ENCODE measurements around the gene HOXB2. TPM values are rescaled to one million over a fixed set of nuclear protein-coding genes. Genes with fewer than 3 reads are reported as not detected.
A peak's percentile ranks its signal among the peaks of the same experiment; 100 is the strongest.

Gene HOXB2
- total and polyA plus RNA-seq, 2 donors: 3.0 to 11.1 TPM

DNA sequence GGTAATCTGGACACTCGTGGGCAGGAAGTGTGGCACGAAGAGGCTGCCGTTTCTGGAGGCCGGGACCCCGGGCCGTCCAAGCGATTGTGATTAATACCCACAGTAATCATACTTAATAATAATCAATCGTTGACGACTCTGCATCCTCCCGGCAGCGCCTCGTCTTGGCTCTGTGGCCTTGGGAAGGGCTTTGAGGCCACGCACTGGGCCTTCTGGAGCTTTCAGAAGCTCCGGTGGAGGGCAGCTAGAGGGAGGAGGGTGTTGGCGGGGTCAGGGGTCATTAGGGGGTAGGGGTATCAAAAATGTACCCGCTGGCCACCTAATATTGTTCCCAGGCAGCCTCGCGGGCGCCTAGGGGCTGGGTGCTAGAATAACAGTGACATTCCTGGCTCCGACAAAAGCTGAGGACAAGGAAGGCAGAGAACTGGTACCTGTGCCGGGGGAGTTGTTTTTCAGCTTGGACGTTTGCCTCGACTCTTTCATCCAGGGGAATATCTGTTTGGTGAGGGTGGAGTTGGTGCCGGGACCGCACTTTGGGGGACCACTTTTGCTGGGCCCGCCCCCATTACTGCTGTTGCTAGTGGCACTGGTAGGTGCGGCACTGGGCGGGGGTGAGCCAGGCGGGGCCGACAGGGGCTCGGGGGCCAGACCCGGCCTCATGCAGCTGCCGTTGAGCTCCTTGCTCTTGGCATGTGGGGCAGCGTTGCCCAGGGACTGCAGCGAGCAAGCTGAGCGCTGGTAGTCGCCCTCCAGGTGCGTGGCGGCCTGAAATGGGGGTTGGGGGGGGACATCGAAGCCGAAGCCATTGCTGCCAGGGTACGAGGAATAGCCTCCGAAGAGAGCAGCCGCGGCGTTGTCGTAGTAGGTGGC lies 6.9 kb upstream of the HOXB2 start:
- peaks cover 0 to 4% of the 10 kb centered on the region in 2 donors for H3K36me3 ChIP-seq (ENCODE audit: control insufficient read depth in 2 of 2, insufficient read depth in 2 of 2, low read length in 1 of 2)
- H3K4me3 ChIP-seq (ENCODE audit: low read length in 2 of 2): no peak overlapping the region
- no peak for DNase-seq (ENCODE audit: low read depth in 6 of 9, low spot score in 9 of 9)
- H3K27me3 ChIP-seq (ENCODE audit: control insufficient read depth in 2 of 2, insufficient read depth in 1 of 2, low read length in 1 of 2): peaks cover 14 to 44% of the 10 kb centered on the region in 2 donors
- no peaks in the 10 kb centered on the region for H3K9me3 ChIP-seq (ENCODE audit: control insufficient read depth in 2 of 2, insufficient read depth in 1 of 2, low read length in 1 of 2)
- H3K4me1 ChIP-seq (ENCODE audit: control insufficient read depth in 2 of 2, insufficient read depth in 2 of 2, low read length in 2 of 2): peaks cover 3 to 30% of the 10 kb centered on the region in 2 donors
- no peak overlapping the region for H3K27ac ChIP-seq (ENCODE audit: low read depth in 1 of 2, low read length in 1 of 2)
- 94% methylated on average over 47 of the region's 47 CpGs for WGBS

DNA sequence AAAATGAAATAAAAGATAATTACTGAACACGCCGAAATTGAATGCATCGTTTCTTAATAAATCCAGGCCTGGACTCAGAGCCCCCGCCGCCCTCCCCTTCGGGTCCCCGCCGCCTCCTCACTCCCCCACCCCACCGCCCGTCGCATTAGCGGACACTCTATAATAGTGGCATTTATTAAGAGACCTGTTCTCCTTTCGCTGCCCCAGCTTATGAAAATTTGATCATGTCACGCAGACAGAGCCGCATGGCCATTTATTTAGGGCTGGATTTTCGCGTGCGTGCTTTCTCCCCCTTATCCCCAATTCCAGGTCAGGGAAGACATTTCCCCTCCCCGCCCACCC lies 6.3 kb upstream of the HOXB2 start:
- no peak overlapping the region for H3K27ac ChIP-seq (ENCODE audit: low read depth in 1 of 2, low read length in 1 of 2)
- H3K9me3 ChIP-seq (ENCODE audit: control insufficient read depth in 2 of 2, insufficient read depth in 1 of 2, low read length in 1 of 2): no peaks in the 10 kb centered on the region
- H3K36me3 ChIP-seq (ENCODE audit: control insufficient read depth in 2 of 2, insufficient read depth in 2 of 2, low read length in 1 of 2): peaks cover 0 to 4% of the 10 kb centered on the region in 2 donors
- H3K4me1 ChIP-seq (ENCODE audit: control insufficient read depth in 2 of 2, insufficient read depth in 2 of 2, low read length in 2 of 2): peaks cover 5 to 36% of the 10 kb centered on the region in 2 donors
- H3K4me3 ChIP-seq (ENCODE audit: low read length in 2 of 2): no peak overlapping the region
- 96% methylated on average over 19 of the region's 19 CpGs for WGBS
- no peak for DNase-seq (ENCODE audit: low read depth in 6 of 9, low spot score in 9 of 9)
- H3K27me3 ChIP-seq (ENCODE audit: control insufficient read depth in 2 of 2, insufficient read depth in 1 of 2, low read length in 1 of 2): peaks cover 12 to 44% of the 10 kb centered on the region in 2 donors

DNA sequence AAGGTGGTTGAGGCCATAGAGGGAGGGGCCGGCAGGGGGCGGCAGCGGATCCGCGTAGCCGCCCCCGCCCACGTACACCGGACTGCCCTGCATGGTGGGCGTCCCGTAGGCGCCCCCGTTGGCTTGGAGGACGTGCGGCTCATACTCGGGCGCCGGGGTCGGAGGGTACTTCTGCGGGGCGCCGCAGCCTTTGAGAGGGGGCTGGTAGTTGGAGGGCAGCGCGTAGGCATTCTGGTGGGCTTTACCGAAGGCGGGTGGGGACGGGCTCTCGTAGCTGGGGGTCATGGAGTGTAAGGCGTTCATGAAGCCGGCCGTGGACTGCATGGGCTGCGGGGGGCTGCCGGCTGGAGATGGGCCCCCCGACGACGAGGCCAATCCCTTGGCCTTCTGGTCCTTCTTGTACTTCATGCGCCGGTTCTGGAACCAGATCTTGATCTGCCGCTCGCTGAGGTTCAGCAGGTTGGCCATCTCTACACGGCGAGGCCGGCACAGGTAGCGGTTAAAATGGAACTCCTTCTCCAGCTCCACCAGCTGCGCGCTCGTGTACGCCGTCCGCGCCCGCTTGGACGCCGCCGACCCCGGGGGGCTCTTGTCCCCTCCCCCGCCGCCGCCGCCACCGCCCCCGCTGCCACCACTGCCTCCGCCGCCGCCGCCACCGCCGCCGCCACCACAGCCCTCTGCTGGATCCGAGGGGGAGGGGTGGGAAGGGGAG lies 5.7 kb upstream of the HOXB2 start:
- no peak overlapping the region for H3K27ac ChIP-seq (ENCODE audit: low read depth in 1 of 2, low read length in 1 of 2)

DNA sequence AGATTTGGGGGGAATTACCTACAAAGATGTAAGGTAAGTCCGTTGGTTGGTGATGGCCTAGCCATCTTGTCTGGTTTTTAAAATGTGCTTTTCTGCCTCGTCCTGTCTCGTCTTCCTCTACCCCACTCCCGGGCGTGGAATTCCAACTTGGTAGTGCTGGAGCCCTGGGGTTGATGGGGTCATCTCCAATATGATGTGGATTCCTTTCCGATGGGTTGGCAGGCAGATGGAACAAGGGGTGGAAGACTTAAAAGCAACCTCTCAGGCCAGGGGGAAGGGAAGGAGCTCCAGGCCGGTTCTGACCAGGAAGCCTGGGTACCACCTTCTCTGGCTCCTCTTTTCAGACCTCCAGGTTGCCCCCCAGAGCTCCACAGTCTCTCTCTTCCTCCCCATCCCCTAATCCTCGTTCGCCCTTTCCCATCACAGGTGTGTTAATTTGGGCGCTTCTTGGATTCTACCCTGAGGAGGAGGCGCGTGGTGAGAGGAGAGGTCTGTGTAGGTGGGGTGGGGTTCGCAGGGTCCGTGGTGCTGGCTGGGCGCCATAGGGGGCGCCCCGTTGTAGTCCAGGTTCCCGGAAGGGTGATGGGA lies 5.1 kb upstream of the HOXB2 start:
- WGBS: 96% methylated on average over 18 of the region's 18 CpGs
- Histone ChIP-seq H3K27ac (ENCODE audit: low read depth in 1 of 2, low read length in 1 of 2) (no peak overlapping the region), H3K4me1 (ENCODE audit: control insufficient read depth in 2 of 2, insufficient read depth in 2 of 2, low read length in 2 of 2) (peaks cover 6 to 41% of the 10 kb centered on the region in 2 donors), H3K36me3 (ENCODE audit: control insufficient read depth in 2 of 2, insufficient read depth in 2 of 2, low read length in 1 of 2) (peaks cover 0 to 4% of the 10 kb centered on the region in 2 donors), H3K27me3 (ENCODE audit: control insufficient read depth in 2 of 2, insufficient read depth in 1 of 2, low read length in 1 of 2) (peaks cover 11 to 38% of the 10 kb centered on the region in 2 donors), H3K9me3 (ENCODE audit: control insufficient read depth in 2 of 2, insufficient read depth in 1 of 2, low read length in 1 of 2) (no peaks in the 10 kb centered on the region), H3K4me3 (ENCODE audit: low read length in 2 of 2) (no peak overlapping the region)
- no peak for DNase-seq (ENCODE audit: low read depth in 6 of 9, low spot score in 9 of 9)

More for the DNA sequence above, 5.7 kb upstream of the HOXB2 start:
- H3K9me3 ChIP-seq (ENCODE audit: control insufficient read depth in 2 of 2, insufficient read depth in 1 of 2, low read length in 1 of 2): no peaks in the 10 kb centered on the region
- DNase-seq (ENCODE audit: low read depth in 6 of 9, low spot score in 9 of 9): no peak
- peaks cover 11 to 39% of the 10 kb centered on the region in 2 donors for H3K27me3 ChIP-seq (ENCODE audit: control insufficient read depth in 2 of 2, insufficient read depth in 1 of 2, low read length in 1 of 2)
- peaks cover 0 to 4% of the 10 kb centered on the region in 2 donors for H3K36me3 ChIP-seq (ENCODE audit: control insufficient read depth in 2 of 2, insufficient read depth in 2 of 2, low read length in 1 of 2)
- 93% methylated on average over 70 of the region's 70 CpGs for WGBS
- no peak overlapping the region for H3K4me3 ChIP-seq (ENCODE audit: low read length in 2 of 2)
- H3K4me1 ChIP-seq (ENCODE audit: control insufficient read depth in 2 of 2, insufficient read depth in 2 of 2, low read length in 2 of 2): peaks cover 5 to 36% of the 10 kb centered on the region in 2 donors

DNA sequence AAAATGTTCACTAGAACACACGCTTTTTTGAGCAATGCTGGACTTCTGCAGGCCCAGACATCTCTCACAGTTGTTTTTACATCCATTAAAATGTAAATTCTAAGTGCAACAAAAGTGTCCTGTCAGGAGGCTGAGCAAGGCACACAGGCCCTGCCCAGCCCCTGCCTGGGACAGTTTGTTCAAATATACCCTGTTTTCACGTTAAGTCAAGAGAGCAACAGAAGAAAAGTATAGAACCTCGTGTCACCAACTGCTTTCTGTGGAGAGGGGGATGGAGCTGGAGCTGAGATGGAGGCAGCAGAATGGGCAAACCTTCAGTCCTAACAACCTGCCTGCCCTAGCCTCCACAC lies 4.3 kb upstream of the HOXB2 start:
- Histone ChIP-seq H3K4me1 (ENCODE audit: control insufficient read depth in 2 of 2, insufficient read depth in 2 of 2, low read length in 2 of 2) (peaks cover 9 to 45% of the 10 kb centered on the region in 2 donors), H3K4me3 (ENCODE audit: low read length in 2 of 2) (no peak overlapping the region), H3K36me3 (ENCODE audit: control insufficient read depth in 2 of 2, insufficient read depth in 2 of 2, low read length in 1 of 2) (peaks cover 0 to 4% of the 10 kb centered on the region in 2 donors), H3K27me3 (ENCODE audit: control insufficient read depth in 2 of 2, insufficient read depth in 1 of 2, low read length in 1 of 2) (peaks cover 13 to 38% of the 10 kb centered on the region in 2 donors), H3K9me3 (ENCODE audit: control insufficient read depth in 2 of 2, insufficient read depth in 1 of 2, low read length in 1 of 2) (no peaks in the 10 kb centered on the region), H3K27ac (ENCODE audit: low read depth in 1 of 2, low read length in 1 of 2) (no peak overlapping the region)
- DNase-seq (ENCODE audit: low read depth in 6 of 9, low spot score in 9 of 9): no peak
- WGBS: 91% methylated on average over 3 of the region's 3 CpGs

DNA sequence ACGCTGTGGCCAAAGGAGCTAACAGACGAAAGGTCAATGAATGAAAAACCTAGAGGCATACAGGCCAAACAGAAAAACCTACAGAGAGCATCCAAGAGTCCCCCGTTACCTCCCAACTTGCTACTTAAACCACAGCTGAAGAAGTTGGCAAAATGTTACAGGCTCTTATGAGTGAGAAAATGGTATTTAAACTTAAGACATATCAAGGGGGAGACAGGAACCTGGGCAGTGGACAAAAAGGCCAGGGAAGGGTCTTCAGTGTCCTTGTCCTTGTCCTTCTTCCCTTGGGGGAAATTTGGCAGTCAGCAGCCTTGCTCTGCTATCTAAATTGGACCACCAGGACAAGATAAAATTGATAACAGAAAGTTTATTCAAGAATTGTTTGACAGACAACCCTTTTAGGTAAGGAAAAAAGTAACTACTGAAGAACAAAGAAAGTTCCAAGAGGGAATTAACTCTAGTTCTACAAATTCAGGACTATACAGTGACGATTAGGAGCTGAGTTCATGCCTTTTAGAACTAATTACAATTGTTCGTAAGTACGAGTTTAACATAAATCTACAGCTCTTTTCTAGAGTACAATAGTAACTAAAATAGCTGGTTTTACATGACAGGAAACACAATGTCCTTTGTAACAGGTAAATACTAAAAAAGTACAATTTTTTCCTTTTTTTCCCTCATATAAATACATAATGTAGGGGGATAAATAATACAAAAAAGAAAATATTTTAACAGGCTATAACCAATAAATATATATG lies 3.8 kb upstream of the HOXB2 start:
- peak overlapping the region; percentile 31 to 79 for H3K27ac ChIP-seq (ENCODE audit: low read depth in 1 of 2, low read length in 1 of 2)
- DNase-seq (ENCODE audit: low read depth in 6 of 9, low spot score in 9 of 9): peak in 1 of 9 donors; percentile 18
- WGBS: 59% methylated on average over 6 of the region's 6 CpGs
- H3K9me3 ChIP-seq (ENCODE audit: control insufficient read depth in 2 of 2, insufficient read depth in 1 of 2, low read length in 1 of 2): no peaks in the 10 kb centered on the region
- H3K4me1 ChIP-seq (ENCODE audit: control insufficient read depth in 2 of 2, insufficient read depth in 2 of 2, low read length in 2 of 2): peaks cover 9 to 49% of the 10 kb centered on the region in 2 donors
- H3K4me3 ChIP-seq (ENCODE audit: low read length in 2 of 2): peak overlapping the region; percentile 11 to 31
- peaks cover 0 to 4% of the 10 kb centered on the region in 2 donors for H3K36me3 ChIP-seq (ENCODE audit: control insufficient read depth in 2 of 2, insufficient read depth in 2 of 2, low read length in 1 of 2)
- H3K27me3 ChIP-seq (ENCODE audit: control insufficient read depth in 2 of 2, insufficient read depth in 1 of 2, low read length in 1 of 2): peaks cover 13 to 39% of the 10 kb centered on the region in 2 donors

DNA sequence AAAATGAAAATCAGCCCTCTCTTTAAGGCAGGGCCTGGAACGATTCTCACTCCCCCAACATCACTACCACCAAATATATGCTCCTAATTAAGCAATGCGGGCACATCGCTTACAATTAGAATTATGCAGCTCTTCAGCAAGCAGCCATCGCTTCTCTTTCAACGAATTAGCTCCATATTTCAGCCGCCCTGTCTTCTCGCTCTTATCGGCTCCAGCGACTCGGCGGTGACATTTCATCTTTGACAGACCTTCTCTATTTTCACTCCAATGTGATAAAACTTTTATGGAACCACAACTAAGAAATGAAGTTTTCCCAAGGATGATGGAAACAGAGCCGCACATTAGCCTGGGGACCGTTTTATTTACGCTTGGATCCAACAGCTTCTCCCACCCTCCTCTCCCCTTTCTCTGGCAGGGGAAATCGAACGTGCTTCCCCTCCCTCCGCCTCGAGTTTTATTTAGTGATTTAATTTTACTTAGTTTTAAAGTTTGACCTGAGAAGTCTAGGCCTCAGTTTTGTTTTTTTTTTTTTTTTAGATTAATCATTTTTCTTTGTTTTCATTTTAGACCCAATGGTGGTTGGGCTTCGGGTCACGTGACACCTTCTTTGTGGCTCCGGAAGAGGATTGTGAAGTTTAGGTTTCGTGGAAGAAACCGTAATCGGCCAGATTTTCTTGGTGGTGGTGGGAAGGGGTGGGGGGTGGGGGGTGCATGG lies 3.1 kb upstream of the HOXB2 start:
- peak in 4 of 9 donors; percentile 29 to 81 (median 54) for DNase-seq (ENCODE audit: low read depth in 6 of 9, low spot score in 9 of 9)
- WGBS: 41% methylated on average over 24 of the region's 24 CpGs
- peak overlapping the region; percentile 31 to 79 for H3K27ac ChIP-seq (ENCODE audit: low read depth in 1 of 2, low read length in 1 of 2)
- H3K27me3 ChIP-seq (ENCODE audit: control insufficient read depth in 2 of 2, insufficient read depth in 1 of 2, low read length in 1 of 2): peaks cover 19 to 43% of the 10 kb centered on the region in 2 donors
- peaks cover 9 to 53% of the 10 kb centered on the region in 2 donors for H3K4me1 ChIP-seq (ENCODE audit: control insufficient read depth in 2 of 2, insufficient read depth in 2 of 2, low read length in 2 of 2)
- H3K9me3 ChIP-seq (ENCODE audit: control insufficient read depth in 2 of 2, insufficient read depth in 1 of 2, low read length in 1 of 2): no peaks in the 10 kb centered on the region
- H3K4me3 ChIP-seq (ENCODE audit: low read length in 2 of 2): peak overlapping the region; percentile 11 to 31
- H3K36me3 ChIP-seq (ENCODE audit: control insufficient read depth in 2 of 2, insufficient read depth in 2 of 2, low read length in 1 of 2): peaks cover 0 to 4% of the 10 kb centered on the region in 2 donors

Measured in thymus (tissue), 11 donors.